ENCODE results near the gene LHCGR. TPM values are rescaled to one million over a fixed set of nuclear protein-coding genes. Genes with fewer than 3 reads are reported as not detected.

LHCGR gene
- total RNA-seq, 4 donors from 2014 or later, result 0.20 to 2.2 (median 1.5) TPM

- Histone ChIP-seq H3K27me3 (no peaks in the 10 kb centered on the region), H3K4me3 (no peak overlapping the region), H3K4me1 (peaks cover 3 to 43% (median 10%) of the 10 kb centered on the region in 3 donors), H3K36me3 (no peaks in the 10 kb centered on the region), H3K27ac (peak overlapping the region in 1 of 4 donors; percentile 74), H3K9me3 (no peaks in the 10 kb centered on the region)
- ATAC-seq, result no peak
- TF ChIP-seq POLR2AphosphoS5 (IDR thresholded peaks at IDR 0.05), result no peak
- TF ChIP-seq CTCF (IDR thresholded peaks at IDR 0.05), result no peak
- TF ChIP-seq EP300 (IDR thresholded peaks at IDR 0.05), result no peak
- no peak for TF ChIP-seq POLR2A (IDR thresholded peaks at IDR 0.05)
Observed at GRCh38 chr2:48695991-48696390, 59.5 kb downstream of the LHCGR start.

- no peak for TF ChIP-seq POLR2AphosphoS5 (IDR thresholded peaks at IDR 0.05)
- no peak for TF ChIP-seq CTCF (IDR thresholded peaks at IDR 0.05)
- no peak for TF ChIP-seq EP300 (IDR thresholded peaks at IDR 0.05)
- TF ChIP-seq POLR2A (IDR thresholded peaks at IDR 0.05), result no peak
- peak overlapping the region; percentile 56 to 76 (median 66) for H3K27ac ChIP-seq
- 13 to 19% methylated on average over 3 of the region's 3 CpGs for WGBS, 2 donors (ENCODE audit: low coverage in 1 of 2)
- no peaks in the 10 kb centered on the region for H3K9me3 ChIP-seq
- ATAC-seq, result no peak
- no peaks in the 10 kb centered on the region for H3K27me3 ChIP-seq
- peaks cover 0 to 29% (median 10%) of the 10 kb centered on the region in 3 donors for H3K4me1 ChIP-seq
- H3K4me3 ChIP-seq, result no peak overlapping the region
- no peaks in the 10 kb centered on the region for H3K36me3 ChIP-seq
Observed at GRCh38 chr2:48694149-48694548, 61.4 kb downstream of the LHCGR start.

GRCh38 chr2:48693645-48694044, 61.9 kb downstream of the LHCGR start:
- Histone ChIP-seq H3K36me3 (no peaks in the 10 kb centered on the region), H3K27ac (peak overlapping the region; percentile 50 to 76 (median 66)), H3K4me3 (no peak overlapping the region), H3K4me1 (peaks cover 0 to 26% (median 10%) of the 10 kb centered on the region in 3 donors), H3K27me3 (no peaks in the 10 kb centered on the region), H3K9me3 (no peaks in the 10 kb centered on the region)
- no peak for TF ChIP-seq POLR2A (IDR thresholded peaks at IDR 0.05)
- TF ChIP-seq CTCF (IDR thresholded peaks at IDR 0.05), result no peak
- TF ChIP-seq POLR2AphosphoS5 (IDR thresholded peaks at IDR 0.05), result no peak
- no peak for TF ChIP-seq EP300 (IDR thresholded peaks at IDR 0.05)
- ATAC-seq, result no peak
- WGBS, 2 donors (ENCODE audit: low coverage in 1 of 2), result 33 to 44% methylated on average over 3 of the region's 3 CpGs

- H3K4me1 ChIP-seq, result peaks cover 0 to 26% (median 10%) of the 10 kb centered on the region in 3 donors
- no peaks in the 10 kb centered on the region for H3K9me3 ChIP-seq
- H3K27ac ChIP-seq, result peak overlapping the region; percentile 50 to 76 (median 66)
- H3K36me3 ChIP-seq, result peaks cover 0 to 2% of the 10 kb centered on the region in 2 donors
- no peaks in the 10 kb centered on the region for H3K27me3 ChIP-seq
- 20 to 35% methylated on average over 4 of the region's 4 CpGs for WGBS, 2 donors (ENCODE audit: low coverage in 1 of 2)
- no peak overlapping the region for H3K4me3 ChIP-seq
- TF ChIP-seq EP300 (IDR thresholded peaks at IDR 0.05) (no peak), CTCF (IDR thresholded peaks at IDR 0.05) (no peak), POLR2AphosphoS5 (IDR thresholded peaks at IDR 0.05) (no peak), POLR2A (IDR thresholded peaks at IDR 0.05) (no peak)
- ATAC-seq, result no peak
Observed at GRCh38 chr2:48693066-48693465, 62.5 kb downstream of the LHCGR start.

GRCh38 chr2:48691935-48692691, 63.4 kb downstream of the LHCGR start:
- peak overlapping the region in 2 of 4 donors; percentile 57 to 74 for H3K27ac ChIP-seq
- no peak for ATAC-seq
- no peaks in the 10 kb centered on the region for H3K27me3 ChIP-seq
- 88 to 92% methylated on average over 2 to 3 of the region's 3 CpGs for WGBS, 2 donors (ENCODE audit: low coverage in 1 of 2)
- H3K4me3 ChIP-seq, result no peak overlapping the region
- TF ChIP-seq POLR2A (IDR thresholded peaks at IDR 0.05) (no peak), EP300 (IDR thresholded peaks at IDR 0.05) (no peak), CTCF (IDR thresholded peaks at IDR 0.05) (no peak), POLR2AphosphoS5 (IDR thresholded peaks at IDR 0.05) (no peak)
- H3K9me3 ChIP-seq, result no peaks in the 10 kb centered on the region
- peaks cover 0 to 26% (median 10%) of the 10 kb centered on the region in 3 donors for H3K4me1 ChIP-seq
- H3K36me3 ChIP-seq, result peaks cover 0 to 2% of the 10 kb centered on the region in 2 donors

Measured in gastroesophageal sphincter (tissue), 4 donors.